Activated CD8-positive, alpha-beta memory T cell treated with anti-CD3 and anti-CD28 coated beads for 48 hours (primary cell): ENCODE data around the gene USP9X.
"Not testable (repeated sequence)": the region's sequence is repeated elsewhere in the genome, so short reads cannot be mapped to it uniquely, and the experiment has no call there.

Experiments
- DNase-seq, 3 experiments: peaks; one replicate each; pipeline ENCODE4 v3.0.0-alpha.2; 2020; ENCODE audit warnings: low read depth in 2 of 3, low spot score in 2 of 3

The USP9X gene

GRCh38 chrX:41178201-41178600, 93.0 kb downstream of the USP9X start:
- DNase-seq = no peak

GRCh38 chrX:41180194-41180908, 95.1 kb downstream of the USP9X start:
- DNase-seq = no peak

- no peak for DNase-seq
Observed at GRCh38 chrX:41184312-41184711, 99.1 kb downstream of the USP9X start.

DNA sequence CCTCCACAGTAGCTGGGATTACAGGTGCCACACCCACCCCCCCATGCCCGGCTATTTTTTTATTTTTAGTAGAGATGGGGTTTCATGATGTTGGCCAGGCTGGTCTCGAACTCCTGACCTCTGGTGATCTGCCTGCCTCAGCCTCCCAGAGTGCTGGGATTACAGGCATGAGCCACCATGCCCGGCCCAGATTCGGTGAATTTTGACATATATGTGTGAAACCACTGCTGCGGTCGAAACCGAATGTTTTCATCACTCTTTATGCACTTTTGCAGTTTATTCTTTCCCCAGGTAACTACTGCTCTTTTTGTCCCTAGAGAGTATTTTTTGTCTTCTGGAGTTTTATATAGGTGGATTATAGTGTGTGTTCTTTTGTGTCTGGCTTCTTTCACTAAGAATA, 101.7 kb downstream of the USP9X start:
- not testable (repeated sequence) for DNase-seq

DNA sequence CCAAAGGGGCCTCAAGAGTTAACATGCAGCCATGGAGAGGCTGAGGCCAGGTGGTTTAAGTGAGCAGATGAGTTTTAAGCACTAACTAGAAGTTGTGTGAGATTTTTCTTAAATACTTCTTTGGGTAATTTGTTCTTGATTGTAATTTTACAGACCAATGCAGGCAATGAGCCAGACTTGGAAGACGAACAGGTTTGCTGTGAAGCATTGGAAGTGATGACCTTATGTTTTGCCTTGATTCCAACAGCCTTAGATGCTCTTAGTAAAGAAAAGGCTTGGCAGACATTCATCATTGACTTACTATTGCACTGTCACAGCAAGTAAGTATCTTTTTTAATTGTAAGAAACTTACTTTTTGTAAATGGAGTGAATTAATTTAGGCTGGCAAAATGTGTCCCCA, 103.9 kb downstream of the USP9X start:
- DNase-seq = no peak

DNA sequence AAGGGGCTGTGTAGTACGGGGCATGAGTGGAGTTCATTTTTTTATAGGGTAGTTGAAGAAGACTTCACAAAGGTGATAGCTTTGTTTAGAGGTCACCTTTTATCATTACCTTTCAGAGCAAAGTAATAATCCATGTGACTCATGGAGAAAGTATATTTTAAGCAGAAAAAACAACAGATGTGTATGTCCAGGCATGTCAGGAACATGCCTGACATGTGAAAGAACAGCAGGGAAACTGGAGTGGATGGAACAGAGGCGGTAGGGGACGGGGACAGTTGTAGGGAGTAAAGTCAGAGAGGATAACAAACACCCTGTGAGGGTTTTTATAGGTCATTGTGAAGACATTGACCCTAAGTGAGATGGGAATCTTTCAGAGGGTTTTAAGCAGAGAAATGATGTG, 107.6 kb downstream of the USP9X start:
- no peak for DNase-seq

- no peak for DNase-seq
Observed at GRCh38 chrX:41198410-41198809, 113.2 kb downstream of the USP9X start.

GRCh38 chrX:41200785-41201184, 115.5 kb downstream of the USP9X start:
- DNase-seq = no peak

GRCh38 chrX:41209853-41210252, 124.6 kb downstream of the USP9X start:
- DNase-seq = no peak

DNA sequence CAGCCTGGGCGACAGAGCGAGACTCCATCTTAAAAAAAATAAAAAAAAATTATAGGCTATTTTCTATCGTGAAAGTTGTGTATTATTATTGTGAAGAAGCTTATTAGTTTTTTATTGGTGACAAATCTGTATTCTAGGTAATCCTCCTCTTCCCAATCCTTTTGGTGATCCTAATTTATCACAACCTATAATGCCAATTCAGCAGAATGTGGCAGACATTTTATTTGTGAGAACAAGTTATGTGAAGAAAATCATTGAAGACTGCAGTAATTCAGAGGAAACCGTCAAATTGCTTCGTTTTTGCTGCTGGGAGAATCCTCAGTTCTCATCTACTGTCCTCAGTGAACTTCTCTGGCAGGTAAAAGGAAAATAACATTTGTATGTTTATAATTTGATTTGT, 139.4 kb downstream of the USP9X start:
- DNase-seq = no peak

DNA sequence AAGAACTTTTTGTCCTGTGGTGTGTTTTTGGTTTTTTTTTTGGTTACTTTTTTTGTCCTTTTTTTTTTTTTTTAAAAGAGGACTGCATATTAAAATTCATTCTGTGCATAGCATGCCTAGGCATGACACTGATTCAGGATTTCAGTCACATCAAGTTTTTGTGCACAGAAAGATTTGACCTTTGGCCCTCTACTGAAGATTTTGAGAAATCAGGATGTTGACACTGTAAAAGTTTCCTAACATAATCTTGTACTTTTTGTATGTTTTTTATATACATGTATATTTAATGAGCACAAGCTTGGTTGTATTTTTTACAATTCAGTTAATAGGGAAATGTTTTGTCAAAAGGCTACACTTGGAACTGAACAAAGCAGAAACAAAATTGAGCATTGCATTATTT, 148.7 kb downstream of the USP9X start:
- no peak for DNase-seq

- DNase-seq = not testable (repeated sequence)
Observed at GRCh38 chrX:41234471-41234870, 149.2 kb downstream of the USP9X start.

DNA sequence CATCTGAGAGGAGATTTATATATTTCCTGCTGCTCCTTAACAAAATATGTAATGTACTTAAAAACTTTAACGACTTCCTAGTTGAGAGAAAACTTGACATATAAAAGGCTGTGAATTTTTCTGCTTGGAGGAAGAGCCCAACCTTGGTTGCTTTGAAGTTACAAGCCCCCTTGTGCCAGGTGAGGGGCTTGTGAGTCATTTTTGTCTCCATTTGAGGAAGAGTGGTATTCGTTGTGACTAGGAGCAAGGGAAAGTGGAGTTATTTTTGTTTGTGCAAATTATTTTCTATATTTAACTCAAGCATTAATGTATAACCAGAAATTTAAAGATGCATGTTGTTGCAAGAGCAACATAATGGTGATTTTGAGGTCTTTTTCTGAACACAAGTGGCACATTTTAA, 149.7 kb downstream of the USP9X start:
- no peak for DNase-seq

- no peak for DNase-seq
Observed at GRCh38 chrX:41236629-41237028, 151.4 kb downstream of the USP9X start.

DNA sequence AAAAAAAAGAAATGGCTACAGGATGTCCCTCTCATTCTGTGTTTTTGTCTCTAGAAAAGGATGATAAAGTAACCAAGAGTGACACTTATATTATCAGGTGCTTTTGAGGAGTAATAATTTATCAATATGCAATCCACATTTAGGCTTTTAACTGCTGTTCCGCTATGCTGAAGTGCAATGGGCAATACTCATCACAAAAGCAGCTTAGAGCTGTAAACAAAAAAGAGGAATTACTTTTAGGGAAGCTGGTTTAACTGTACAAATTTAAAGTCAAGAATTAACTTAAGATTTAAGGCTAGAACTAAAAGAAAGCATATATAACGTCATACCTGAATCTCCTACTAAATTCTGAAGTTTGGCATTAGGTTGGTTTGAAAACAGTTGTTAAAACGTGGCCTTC, 155.3 kb downstream of the USP9X start:
- no peak for DNase-seq

- DNase-seq = no peak
Observed at GRCh38 chrX:41241962-41242361, 156.7 kb downstream of the USP9X start.

- no peak for DNase-seq
Observed at GRCh38 chrX:41245641-41246040, 160.4 kb downstream of the USP9X start.

DNA sequence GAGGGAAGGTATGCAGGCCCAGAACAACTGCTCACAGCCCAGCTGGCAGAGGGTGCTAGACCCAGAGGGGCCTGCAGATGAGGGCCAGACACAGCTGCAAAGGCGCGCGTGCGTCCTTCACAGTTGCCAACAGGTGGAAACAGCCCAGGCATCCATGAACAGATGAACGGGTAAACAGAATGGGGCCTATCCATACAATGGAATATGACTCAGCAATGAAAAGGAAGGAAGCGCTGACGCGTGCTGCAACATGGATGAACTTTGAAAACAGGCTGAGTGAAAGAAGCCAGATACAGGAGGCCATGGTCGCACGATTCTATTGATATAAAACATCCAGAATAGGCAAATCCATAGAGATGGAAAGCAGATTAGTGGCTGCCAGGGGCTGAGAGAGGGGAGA, 165.6 kb downstream of the USP9X start:
- DNase-seq = no peak

- DNase-seq = no peak
Observed at GRCh38 chrX:41257801-41258200, 172.6 kb downstream of the USP9X start.

- DNase-seq = no peak
Observed at GRCh38 chrX:41258226-41258625, 173.0 kb downstream of the USP9X start.

DNA sequence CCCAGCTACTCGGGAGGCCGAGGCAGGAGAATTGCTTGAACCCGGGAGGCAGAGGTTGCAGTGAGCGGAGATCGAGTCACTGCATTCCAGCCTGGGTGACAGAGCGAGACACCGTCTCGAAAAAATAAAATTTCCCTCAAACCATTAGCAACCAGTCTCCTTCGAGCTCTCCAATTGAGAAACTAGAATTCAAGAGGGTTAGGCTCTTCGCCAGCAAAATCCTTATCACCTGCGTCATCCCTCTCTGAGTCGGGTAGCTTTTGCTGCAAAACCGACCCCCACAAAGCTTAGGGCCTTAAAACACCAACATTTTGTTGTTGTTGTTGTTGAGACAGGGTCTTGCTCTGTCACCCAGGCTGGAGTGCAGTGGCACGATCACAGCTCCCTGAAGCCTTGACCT, 173.6 kb downstream of the USP9X start:
- DNase-seq = no peak

GRCh38 chrX:41259516-41259915, 174.3 kb downstream of the USP9X start:
- no peak for DNase-seq

DNA sequence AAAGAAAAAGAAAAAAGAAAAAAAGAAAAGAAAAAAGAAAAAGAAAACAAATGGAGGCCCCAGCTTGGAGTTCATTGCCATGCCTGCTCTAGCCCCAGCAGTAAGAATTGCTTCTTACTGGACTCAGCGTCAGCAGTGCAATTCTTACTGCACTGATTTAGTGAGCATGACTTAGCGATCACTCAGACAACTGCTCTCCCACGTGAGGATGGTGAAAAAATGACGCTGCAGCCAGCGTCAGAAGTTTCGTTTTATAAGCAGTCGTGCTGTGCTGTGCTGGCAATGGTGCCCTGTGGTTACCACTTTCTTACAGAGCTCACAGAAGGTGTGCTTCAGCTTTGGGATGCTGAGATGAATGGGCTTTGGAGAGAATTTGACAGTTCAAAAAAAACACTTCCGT, 180.4 kb downstream of the USP9X start:
- peak in 1 of 3 experiments; percentile 15 for DNase-seq

- DNase-seq = no peak
Observed at GRCh38 chrX:41273638-41274037, 188.4 kb downstream of the USP9X start.
